ENCODE results near the gene DHX35.

GRCh38 chr20:38932457-38933120, 29.6 kb upstream of the DHX35 start:
- TF ChIP-seq, protein P1, sequence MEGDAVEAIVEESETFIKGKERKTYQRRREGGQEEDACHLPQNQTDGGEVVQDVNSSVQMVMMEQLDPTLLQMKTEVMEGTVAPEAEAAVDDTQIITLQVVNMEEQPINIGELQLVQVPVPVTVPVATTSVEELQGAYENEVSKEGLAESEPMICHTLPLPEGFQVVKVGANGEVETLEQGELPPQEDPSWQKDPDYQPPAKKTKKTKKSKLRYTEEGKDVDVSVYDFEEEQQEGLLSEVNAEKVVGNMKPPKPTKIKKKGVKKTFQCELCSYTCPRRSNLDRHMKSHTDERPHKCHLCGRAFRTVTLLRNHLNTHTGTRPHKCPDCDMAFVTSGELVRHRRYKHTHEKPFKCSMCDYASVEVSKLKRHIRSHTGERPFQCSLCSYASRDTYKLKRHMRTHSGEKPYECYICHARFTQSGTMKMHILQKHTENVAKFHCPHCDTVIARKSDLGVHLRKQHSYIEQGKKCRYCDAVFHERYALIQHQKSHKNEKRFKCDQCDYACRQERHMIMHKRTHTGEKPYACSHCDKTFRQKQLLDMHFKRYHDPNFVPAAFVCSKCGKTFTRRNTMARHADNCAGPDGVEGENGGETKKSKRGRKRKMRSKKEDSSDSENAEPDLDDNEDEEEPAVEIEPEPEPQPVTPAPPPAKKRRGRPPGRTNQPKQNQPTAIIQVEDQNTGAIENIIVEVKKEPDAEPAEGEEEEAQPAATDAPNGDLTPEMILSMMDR (IDR thresholded peaks at IDR 0.05; ENCODE audit: poor library complexity, severe bottlenecking): no peak
- TF ChIP-seq POLR2AphosphoS5 (IDR thresholded peaks at IDR 0.05): no peak
- no peak for TF ChIP-seq EP300 (conservative IDR thresholded peaks at IDR 0.05; ENCODE audit: poor library complexity, severe bottlenecking)
- no peak for TF ChIP-seq EZH2 (IDR thresholded peaks at IDR 0.05; ENCODE audit: borderline replicate concordance, insufficient read depth, low read length, poor library complexity, severe bottlenecking)
- no peak for TF ChIP-seq SMC3 (conservative IDR thresholded peaks at IDR 0.05; ENCODE audit: poor library complexity)
- no peak for TF ChIP-seq MXI1 (conservative IDR thresholded peaks at IDR 0.05; ENCODE audit: poor library complexity, severe bottlenecking)
- no peak for TF ChIP-seq TAF1 (IDR thresholded peaks at IDR 0.05; ENCODE audit: low read depth)

Data from neural cell (in vitro differentiated cells).